HG03432 (cell line): Measurements from ENCODE around the gene ZNF488.

ENCODE experiments used
- ATAC-seq: cut with Tn5 transposase; IDR thresholded peaks from one replicate; pipeline ENCODE4 v1.9.1; 2021; ENCODE audit warnings: mild to moderate bottlenecking, moderate library complexity; ENCODE audit not compliant: unreplicated experiment

The ZNF488 gene

DNA sequence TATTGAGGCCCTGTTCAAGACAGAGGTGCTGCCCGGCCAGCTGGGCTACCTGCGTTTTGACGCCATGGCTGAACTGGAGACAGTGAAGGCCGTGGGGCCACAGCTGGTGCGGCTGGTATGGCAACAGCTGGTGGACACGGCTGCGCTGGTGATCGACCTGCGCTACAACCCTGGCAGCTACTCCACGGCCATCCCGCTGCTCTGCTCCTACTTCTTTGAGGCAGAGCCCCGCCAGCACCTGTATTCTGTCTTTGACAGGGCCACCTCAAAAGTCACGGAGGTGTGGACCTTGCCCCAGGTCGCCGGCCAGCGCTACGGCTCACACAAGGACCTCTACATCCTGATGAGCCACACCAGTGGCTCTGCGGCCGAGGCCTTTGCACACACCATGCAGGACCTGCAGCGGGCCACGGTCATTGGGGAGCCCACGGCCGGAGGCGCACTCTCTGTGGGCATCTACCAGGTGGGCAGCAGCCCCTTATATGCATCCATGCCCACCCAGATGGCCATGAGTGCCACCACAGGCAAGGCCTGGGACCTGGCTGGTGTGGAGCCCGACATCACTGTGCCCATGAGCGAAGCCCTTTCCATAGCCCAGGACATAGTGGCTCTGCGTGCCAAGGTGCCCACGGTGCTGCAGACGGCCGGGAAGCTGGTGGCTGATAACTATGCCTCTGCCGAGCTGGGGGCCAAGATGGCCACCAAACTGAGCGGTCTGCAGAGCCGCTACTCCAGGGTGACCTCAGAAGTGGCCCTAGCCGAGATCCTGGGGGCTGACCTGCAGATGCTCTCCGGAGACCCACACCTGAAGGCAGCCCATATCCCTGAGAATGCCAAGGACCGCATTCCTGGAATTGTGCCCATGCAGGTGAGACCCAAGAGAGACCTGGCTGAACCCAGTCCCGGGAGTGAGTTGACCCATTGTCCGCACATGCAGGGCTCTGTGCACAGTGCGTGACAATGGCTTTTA, 33.1 kb downstream of the ZNF488 start:
- ATAC-seq: no peak

DNA sequence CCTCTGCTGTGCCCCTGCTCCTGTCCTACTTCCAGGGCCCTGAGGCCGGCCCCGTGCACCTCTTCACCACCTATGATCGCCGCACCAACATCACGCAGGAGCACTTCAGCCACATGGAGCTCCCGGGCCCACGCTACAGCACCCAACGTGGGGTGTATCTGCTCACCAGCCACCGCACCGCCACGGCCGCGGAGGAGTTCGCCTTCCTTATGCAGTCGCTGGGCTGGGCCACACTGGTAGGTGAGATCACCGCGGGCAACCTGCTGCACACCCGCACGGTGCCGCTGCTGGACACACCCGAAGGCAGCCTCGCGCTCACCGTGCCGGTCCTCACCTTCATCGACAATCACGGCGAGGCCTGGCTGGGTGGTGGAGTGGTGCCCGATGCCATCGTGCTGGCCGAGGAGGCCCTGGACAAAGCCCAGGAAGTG, 34.1 kb downstream of the ZNF488 start:
- no peak for ATAC-seq

DNA sequence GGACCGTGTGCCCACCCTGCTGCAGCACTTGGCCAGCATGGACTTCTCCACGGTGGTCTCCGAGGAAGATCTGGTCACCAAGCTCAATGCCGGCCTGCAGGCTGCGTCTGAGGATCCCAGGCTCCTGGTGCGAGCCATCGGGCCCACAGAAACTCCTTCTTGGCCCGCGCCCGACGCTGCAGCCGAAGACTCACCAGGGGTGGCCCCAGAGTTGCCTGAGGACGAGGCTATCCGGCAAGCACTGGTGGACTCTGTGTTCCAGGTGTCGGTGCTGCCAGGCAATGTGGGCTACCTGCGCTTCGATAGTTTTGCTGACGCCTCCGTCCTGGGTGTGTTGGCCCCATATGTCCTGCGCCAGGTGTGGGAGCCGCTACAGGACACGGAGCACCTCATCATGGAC, 34.6 kb downstream of the ZNF488 start:
- ATAC-seq: no peak

DNA sequence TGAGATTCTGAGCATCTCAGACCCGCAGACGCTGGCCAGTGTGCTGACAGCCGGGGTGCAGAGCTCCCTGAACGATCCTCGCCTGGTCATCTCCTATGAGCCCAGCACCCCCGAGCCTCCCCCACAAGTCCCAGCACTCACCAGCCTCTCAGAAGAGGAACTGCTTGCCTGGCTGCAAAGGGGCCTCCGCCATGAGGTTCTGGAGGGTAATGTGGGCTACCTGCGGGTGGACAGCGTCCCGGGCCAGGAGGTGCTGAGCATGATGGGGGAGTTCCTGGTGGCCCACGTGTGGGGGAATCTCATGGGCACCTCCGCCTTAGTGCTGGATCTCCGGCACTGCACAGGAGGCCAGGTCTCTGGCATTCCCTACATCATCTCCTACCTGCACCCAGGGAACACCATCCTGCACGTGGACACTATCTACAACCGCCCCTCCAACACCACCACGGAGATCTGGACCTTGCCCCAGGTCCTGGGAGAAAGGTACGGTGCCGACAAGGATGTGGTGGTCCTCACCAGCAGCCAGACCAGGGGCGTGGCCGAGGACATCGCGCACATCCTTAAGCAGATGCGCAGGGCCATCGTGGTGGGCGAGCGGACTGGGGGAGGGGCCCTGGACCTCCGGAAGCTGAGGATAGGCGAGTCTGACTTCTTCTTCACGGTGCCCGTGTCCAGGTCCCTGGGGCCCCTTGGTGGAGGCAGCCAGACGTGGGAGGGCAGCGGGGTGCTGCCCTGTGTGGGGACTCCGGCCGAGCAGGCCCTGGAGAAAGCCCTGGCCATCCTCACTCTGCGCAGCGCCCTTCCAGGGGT, 35.2 kb downstream of the ZNF488 start:
- no peak for ATAC-seq

DNA sequence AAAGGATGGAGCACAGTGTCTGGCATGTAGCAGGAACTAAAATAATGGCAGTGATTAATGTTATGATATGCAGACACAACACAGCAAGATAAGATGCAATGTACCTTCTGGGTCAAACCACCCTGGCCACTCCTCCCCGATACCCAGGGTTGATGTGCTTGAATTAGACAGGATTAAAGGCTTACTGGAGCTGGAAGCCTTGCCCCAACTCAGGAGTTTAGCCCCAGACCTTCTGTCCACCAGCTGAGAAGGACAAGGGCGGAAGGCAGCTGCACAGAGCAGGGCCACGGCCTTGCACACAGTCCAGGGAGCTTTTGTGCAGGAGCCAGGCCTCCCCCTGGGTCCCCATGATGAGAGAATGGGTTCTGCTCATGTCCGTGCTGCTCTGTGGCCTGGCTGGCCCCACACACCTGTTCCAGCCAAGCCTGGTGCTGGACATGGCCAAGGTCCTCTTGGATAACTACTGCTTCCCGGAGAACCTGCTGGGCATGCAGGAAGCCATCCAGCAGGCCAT, 35.9 kb downstream of the ZNF488 start, which contains the start of gene RBP3:
RBP3 (plus strand) TSS at position 226 of the 514 bp plus-strand sequence; CDS start at position 348, 122 bp downstream.
- no peak for ATAC-seq

DNA sequence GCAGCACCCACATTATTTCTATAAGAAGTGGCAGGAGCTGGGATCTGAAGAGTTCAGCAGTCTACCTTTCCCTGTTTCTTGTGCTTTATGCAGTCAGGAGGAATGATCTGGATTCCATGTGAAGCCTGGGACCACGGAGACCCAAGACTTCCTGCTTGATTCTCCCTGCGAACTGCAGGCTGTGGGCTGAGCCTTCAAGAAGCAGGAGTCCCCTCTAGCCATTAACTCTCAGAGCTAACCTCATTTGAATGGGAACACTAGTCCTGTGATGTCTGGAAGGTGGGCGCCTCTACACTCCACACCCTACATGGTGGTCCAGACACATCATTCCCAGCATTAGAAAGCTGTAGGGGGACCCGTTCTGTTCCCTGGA, 36.8 kb downstream of the ZNF488 start:
- ATAC-seq: no peak

DNA sequence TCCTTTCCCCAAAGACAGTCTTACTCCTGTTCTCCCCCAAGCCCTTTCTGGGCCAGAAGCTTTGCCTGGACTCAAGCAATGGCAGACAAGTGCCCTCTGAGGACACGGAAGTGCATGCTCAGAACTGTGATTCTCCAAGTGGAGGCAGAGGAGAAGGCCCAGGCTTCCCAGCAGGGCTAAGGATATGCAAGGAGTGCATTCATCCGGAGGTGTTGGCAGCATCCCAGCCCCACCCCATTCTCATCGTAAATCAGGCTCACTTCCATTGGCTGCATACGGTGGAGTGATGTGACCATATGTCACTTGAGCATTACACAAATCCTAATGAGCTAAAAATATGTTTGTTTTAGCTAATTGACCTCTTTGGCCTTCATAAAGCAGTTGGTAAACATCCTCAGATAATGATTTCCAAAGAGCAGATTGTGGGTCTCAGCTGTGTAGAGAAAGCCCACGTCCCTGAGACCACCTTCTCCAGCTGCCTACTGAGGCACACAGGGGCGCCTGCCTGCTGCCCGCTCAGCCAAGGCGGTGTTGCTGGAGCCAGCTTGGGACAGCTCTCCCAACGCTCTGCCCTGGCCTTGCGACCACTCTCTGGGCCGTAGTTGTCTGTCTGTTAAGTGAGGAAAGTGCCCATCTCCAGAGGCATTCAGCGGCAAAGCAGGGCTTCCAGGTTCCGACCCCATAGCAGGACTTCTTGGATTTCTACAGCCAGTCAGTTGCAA, 37.4 kb downstream of the ZNF488 start:
- no peak for ATAC-seq

DNA sequence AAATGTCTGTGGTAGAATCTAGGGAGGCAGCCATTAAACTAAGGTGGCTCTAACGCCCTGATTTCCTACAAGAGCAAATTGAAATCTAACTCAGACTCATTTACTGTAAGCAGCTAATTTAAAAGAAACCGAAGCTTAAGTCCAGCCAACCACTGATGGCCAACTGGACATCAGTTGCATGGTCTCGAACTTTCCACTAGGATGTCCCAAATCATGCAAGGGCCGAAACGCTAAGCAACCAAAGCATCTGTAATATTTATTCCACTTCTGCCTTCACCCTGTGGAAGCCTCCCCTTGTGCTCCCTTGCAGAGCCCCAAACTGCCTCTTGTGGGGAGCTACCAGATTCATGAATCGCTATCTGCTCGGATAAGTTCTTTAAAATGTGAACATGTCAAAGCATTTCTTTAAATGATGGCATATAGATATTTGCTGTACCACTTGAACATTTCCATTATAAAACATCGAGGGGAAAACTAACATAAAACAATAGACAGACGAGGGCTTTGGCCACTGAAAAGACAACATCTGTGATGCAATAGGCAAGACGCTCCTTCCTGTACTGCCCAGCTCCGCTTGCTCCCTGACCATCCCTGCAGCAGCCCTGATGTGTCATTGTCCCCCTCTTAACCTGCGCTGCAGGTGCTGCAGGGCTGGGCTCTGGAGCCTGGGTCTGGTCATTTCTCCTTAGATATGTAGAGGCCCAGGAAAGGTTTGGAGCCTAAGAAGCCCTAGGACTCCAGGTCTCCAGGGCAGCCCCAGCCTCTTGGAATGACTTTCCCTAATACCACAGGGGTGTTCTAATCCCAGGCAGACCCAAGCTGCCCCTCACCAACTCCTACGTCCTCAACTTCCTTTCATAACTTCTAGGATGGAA, 38.9 kb downstream of the ZNF488 start:
- no peak for ATAC-seq

DNA sequence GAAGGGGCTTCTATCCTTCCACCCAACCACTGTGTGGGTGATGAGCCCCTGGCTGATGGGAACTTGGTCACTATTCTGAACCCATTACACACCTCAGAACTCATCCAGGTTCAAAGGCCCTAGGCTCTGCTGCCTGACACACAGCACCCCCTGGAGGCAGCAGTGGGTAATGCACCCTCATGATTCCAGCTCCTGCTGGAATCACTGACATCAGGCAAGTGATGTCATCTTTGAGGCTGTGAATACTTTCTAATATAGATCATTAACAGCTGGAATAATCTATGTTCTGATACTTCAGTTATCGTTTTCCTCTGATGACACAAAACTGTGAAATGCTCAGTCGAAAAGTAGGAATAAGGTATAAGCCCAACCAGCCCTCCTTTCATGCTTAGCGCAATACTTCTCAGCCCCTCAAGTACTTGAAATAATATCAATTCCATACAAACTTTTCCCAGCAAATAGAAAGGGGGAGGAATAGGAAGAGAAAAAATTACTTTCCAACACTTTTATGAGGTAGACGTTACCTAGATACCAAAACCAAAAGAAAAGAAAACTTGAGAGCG, 43.4 kb downstream of the ZNF488 start:
- no peak for ATAC-seq

DNA sequence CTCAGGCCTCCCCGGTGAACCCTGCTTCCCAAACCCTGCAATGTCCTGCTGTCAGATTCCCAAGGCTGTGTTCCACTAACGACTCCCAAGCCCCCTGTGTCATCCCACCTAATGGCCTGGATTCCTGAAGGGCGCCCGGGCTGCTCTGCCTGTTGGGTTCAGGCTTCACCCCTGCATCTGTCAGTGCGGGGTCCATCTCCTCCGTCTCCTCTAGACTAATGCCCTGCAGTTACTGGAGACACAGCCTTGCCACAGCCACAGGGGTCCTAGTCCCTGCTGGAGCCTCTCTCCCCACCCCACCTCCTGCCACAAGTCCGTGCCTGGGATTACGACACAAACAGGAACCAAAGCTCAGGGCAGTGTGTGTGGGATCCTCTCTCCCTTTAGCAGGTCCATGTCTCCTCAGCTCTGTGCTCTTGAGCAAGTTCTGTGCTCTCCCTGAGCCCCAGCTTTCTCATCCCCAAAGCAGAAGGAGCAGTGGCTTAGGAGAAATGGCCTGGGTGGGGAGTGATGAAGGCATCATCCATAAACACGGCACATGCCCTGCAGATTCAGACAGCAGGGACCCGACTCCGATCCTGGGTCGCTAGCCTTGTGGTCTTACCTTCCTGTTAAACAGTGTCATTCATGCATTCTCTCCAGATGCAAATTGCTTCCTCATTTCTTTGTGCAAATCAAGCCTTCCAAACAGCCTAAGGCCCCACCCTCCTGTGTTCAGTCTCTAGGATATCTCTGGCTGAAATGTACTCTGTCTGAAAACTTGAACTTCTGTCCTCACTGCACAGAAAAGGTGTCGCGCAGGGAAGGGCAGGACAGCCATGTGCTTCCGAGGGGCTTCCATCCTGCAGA, 44.1 kb downstream of the ZNF488 start:
- no peak for ATAC-seq

DNA sequence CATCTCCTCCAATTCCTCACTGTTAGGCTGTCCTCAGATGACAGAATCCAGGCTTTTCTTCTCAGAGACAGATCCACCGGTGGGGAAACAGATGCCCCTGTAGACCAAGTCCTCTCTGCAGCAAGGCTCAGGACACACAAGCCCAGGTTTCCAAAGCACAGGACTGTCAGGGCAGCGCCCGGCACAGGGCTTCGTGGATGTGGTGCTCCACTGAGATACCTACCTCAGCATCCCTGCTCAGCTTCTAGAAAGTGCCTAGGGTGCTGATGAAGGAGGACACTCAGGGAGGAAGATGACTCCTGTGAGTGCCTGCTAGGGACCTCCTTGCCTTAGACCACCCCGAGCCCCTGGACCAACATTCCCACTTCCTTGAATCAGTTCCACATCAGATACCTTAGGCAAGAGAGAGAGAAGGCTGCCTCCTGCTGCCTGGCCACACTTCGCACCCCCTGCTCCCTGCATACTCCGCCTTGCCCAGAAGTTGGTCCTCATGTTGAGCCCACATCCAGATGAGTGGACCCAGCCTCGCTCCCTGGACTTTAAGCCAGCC, 44.8 kb downstream of the ZNF488 start:
- no peak for ATAC-seq

DNA sequence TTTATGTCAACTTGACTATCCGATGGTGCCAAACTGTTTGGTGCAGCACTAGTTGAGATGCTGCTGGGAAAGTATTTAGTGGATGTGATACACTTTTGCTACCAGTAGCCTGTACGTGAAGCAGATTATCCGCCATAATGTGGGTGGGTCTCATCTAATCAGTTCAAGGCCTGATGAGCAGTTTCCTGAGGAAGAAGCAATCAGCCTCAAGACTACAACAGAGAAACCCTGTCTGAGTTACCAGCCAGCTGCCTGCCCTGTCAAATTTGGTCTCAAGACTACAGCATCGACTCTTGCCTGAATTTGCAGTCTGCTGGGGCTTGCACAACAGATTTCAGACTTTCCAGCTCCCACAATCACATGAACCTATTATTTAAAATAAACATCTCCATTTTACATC, 46.8 kb downstream of the ZNF488 start:
- ATAC-seq: no peak

DNA sequence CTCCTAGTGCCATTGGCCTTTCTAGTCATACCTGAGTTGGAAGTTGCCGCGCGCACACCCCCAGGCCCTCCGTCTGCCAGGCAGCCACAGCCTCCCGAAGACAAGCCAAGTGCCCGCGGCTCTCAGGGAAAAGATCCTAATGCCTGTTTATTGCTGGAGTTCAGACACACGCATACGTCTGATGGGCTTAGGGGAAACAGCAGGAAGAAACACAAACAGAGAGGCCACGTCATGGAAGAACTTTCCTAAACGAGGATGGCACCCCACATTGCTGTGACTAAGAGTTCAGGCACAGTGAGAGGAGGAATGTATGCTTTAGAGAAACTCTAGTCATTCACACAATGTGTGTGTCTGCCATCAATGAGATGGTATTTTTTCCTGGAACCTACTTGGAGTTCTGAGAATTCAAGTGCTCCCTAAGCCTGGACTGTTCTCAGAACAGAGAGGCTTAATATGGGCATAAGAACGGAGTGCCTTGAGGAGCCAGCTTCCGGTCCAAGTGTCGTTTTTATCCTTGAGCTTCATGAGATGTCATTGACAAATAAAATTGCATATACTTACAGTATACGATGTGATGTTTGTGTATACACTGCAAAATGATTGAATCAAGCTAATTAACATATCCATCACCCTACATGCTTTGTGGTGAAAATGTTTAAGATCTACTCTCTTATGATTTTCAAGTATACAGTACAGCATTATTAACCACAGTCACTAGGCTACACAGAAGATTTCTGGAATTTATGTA, 47.5 kb downstream of the ZNF488 start:
- ATAC-seq: no peak

DNA sequence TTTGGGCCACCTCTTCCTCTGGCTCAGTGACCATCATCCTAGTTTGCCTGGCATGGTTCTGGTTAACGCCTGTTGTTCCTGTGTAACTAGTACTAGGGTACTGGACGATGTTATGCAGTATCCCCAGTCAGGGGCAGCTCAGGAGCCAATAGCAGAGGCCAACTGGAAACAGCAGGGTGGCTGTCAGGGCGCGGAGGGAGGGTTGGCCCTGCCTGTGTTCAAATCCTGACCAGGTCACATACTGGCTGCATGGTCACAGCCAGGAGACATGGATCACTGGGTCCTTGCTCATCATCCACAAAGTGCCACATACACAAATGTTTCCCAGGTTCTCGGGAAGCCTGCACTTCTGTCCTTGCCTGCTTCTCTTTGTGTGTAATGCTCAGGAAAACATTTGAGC, 48.2 kb downstream of the ZNF488 start:
- ATAC-seq: no peak

DNA sequence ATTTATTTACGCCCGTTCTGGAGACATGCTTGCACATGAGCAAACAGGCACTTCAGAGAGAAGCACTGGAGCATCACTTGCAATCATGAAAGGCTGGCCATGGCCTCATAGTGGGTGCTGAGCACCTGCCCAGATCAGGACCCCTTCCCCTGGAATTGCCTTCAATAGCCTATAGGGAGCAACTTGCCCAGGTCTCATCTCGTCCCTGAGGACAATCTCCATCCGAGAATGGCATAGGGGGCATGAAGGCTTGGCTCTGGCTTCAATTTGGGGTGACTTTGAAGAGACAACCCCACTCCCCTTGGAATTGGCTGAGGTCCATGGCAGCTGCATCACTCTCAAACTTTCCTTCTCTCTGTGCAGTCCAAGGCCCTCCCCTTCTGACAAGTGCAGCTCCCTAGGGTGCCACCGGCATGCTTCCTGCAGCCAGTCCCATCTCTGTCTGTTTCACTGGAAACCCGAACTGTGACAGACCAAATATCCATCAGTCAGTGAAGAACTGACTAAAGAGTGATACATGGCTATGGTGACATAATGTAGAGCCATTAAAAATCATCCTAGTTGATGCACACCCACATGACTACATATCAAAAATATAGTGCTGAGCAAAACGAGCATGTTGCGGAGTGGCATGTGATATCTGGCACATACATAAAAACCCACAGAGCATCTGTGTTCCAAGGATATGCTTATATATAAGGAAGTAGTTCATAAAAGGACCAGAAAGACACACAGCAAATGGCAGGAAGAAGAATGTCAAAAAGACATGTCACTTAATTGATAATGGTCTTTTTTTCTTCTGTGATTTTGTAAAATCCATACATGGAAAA, 49.4 kb downstream of the ZNF488 start:
- ATAC-seq: no peak

DNA sequence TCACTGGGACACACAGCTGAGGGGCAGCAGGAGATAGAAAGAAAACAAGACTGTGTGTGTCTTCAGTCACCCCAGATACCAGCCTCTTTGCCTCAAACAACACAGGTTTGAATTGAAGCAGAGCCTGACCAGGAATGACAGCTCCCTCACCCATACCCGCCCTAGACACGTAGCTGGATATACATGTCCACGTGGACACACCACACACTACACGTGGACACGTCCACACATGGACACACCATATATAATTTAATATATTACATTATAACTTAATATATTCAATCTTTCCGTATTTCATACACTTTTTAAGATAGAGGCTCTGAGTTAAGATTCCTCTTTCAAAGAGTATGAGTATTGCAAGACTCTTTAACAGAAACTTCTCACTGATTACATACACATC, 50.6 kb downstream of the ZNF488 start:
- ATAC-seq: no peak

DNA sequence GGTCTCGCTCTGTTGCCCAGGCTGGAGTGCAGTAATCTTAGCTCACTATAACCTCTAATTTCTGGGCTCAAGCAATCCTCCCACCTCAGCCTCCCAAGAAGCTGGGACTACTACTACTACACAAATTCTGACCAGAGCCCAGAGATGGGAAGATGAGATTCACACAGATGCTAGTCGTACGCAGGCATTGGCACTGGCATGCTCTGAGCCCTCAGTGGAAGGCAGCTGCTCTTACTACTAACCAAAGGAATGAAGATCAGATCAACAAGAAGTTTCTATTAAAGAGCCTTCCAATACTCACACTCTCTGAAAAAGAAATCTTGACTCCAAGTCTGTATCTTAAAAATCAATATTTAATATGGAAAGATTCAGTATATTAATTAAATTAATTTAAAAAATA, 51.1 kb downstream of the ZNF488 start:
- no peak for ATAC-seq
